Urothelium cell line (cell line): Measurements from ENCODE around the gene IFIT3.
"Not testable (repeated sequence)": the region's sequence is repeated elsewhere in the genome, so short reads cannot be mapped to it uniquely, and the experiment has no call there.

Experiments used
- DNase-seq: peaks from one replicate; pipeline ENCODE4 v3.0.0; 2011; ENCODE audit warnings: low spot score, mixed read lengths
- FAIRE-seq: peaks from 2 replicates; lab custom pipeline; 2011; peaks lifted over from hg19 to GRCh38; lab: Jason Lieb, UNC

Gene IFIT3

DNA sequence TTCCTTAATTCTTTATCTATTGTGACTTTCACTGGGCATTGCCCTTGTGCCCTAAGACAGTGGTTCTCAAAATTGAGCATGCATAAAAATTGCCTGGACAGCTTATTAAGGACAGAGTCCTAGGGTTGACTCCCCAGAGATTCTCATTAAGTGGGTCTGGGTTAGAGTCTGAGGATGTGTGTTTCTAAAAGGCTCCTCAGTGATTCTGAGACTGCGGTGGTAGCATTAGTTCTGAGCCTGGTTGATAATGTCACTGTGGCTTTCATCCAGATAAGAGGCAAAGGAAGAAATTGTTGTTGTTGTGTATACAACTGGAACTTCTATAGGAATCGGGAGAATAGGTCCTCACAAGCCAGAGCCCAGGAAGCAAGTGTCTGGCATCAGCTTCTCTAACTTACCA, 24.6 kb upstream of the IFIT3 start:
- FAIRE-seq (no peak), DNase-seq (no peak)

DNA sequence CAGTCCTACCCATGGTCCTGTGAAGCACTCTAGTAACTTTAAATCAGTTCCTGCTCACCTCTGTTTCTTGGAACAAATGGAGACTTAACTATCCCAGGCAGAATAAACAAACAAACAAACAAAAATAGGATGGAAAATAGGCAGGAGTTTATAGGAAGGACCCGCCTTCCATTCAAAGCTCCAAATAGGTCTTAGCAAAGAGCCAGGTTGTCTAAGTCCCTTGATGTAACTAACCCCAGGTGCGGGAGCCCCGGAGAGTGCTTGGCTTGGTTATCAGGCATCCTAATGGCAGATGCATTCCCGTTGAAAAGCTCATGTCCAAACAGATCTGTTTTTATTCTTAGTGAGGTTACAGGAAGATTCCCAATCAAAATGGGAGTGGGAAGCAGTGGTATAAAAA, 23.8 kb upstream of the IFIT3 start:
- no peak for DNase-seq
- no peak for FAIRE-seq

DNA sequence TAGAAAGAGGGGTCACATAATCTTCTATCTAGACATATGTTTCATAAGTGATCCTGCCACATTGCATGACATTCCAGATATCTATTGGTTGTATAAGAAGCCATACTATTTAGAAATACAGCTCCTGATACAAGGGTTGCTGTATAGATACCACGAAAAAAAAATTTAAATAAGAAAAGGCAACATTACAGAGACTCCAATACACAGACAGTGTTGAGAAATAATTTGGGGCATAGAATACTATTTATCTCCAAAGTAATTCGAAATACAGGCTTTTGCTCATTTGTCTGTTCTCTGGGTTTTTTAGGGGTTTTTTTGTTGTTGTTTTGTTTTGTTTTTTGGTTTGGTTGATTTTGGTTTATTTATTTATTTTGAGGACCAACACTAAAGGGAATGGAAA, 23.4 kb upstream of the IFIT3 start:
- DNase-seq: no peak
- FAIRE-seq: no peak

DNA sequence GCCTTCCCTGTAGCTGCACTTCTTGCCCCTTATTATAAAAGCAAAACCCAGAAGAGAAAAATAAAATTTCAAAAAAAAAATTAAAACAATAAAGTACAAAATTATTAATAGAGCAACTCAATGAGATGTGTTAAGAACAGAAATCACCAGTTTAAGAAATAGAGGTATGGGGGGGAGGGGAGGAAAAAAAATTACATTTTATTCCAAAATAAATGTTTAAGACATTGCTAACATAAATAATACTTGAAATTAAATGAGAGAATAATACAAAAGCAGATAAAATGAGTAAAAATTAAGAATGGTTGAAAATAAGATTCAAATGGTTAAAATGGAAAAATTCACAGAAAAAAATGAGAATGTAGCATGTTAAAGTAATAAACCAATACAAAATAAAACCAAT, 22.9 kb upstream of the IFIT3 start:
- FAIRE-seq (no peak), DNase-seq (no peak)

DNA sequence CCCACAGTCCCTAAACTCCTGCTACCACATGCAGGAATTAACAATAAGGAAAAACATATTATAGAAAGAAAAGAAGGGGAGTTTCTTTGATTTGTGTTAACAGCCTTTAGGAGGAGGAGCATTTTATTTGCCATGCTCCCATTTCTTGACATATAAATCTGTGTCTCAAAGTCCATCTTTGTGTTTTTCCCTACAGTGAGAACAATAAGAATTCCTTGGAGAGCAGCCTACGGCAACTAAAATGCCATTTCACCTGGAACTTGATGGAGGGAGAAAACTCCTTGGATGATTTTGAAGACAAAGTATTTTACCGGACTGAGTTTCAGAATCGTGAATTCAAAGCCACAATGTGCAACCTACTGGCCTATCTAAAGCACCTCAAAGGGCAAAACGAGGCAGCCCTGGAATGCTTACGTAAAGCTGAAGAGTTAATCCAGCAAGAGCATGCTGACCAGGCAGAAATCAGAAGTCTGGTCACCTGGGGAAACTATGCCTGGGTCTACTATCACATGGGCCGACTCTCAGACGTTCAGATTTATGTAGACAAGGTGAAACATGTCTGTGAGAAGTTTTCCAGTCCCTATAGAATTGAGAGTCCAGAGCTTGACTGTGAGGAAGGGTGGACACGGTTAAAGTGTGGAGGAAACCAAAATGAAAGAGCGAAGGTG, 21.9 kb upstream of the IFIT3 start:
- FAIRE-seq (no peak), DNase-seq (no peak)

DNA sequence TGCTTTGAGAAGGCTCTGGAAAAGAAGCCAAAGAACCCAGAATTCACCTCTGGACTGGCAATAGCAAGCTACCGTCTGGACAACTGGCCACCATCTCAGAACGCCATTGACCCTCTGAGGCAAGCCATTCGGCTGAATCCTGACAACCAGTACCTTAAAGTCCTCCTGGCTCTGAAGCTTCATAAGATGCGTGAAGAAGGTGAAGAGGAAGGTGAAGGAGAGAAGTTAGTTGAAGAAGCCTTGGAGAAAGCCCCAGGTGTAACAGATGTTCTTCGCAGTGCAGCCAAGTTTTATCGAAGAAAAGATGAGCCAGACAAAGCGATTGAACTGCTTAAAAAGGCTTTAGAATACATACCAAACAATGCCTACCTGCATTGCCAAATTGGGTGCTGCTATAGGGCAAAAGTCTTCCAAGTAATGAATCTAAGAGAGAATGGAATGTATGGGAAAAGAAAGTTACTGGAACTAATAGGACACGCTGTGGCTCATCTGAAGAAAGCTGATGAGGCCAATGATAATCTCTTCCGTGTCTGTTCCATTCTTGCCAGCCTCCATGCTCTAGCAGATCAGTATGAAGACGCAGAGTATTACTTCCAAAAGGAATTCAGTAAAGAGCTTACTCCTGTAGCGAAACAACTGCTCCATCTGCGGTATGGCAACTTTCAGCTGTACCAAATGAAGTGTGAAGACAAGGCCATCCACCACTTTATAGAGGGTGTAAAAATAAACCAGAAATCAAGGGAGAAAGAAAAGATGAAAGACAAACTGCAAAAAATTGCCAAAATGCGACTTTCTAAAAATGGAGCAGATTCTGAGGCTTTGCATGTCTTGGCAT, 21.1 kb upstream of the IFIT3 start:
- DNase-seq (no peak), FAIRE-seq (no peak)

DNA sequence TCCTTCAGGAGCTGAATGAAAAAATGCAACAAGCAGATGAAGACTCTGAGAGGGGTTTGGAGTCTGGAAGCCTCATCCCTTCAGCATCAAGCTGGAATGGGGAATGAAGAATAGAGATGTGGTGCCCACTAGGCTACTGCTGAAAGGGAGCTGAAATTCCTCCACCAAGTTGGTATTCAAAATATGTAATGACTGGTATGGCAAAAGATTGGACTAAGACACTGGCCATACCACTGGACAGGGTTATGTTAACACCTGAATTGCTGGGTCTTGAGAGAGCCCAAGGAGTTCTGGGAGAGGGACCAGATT, 20.6 kb upstream of the IFIT3 start:
- no peak for DNase-seq
- FAIRE-seq: no peak

DNA sequence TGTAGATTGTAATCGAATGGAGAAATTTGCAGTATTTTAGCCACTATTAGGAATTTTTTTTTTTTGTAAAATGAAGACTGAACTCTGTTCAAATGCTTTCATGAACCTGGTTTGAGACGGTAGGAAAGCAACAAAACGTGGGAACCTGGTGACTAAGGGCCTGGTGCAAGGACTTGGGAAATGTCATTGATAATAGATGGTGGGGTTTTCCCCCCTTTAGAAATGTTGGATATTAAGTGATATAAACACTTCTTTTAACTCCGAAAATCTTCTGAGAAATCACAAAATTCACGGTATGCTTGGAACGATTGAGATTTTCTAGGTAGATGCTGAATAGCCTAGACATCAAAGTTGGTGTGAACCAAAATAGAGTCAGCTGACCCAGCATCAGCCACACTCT, 19.5 kb upstream of the IFIT3 start:
- no peak for FAIRE-seq
- DNase-seq: no peak

DNA sequence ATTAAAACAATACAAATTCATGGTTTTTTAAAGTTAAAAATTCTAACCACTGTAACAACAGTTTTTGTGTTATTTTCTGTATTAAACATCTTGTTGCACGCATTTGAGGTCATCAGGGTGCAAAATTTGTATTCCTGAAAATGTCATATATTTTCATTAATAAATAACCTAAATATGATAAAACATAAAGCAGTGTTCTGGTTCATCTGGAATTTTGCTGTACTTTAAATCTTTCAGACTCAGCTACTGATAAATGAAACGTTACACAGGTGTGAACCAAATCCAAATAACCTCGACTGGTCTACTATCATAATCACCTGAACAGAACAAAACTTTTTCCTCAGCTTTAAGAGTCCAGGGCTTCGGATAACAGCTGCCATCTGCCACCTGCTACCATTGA, 19.1 kb upstream of the IFIT3 start:
- no peak for DNase-seq
- no peak for FAIRE-seq

DNA sequence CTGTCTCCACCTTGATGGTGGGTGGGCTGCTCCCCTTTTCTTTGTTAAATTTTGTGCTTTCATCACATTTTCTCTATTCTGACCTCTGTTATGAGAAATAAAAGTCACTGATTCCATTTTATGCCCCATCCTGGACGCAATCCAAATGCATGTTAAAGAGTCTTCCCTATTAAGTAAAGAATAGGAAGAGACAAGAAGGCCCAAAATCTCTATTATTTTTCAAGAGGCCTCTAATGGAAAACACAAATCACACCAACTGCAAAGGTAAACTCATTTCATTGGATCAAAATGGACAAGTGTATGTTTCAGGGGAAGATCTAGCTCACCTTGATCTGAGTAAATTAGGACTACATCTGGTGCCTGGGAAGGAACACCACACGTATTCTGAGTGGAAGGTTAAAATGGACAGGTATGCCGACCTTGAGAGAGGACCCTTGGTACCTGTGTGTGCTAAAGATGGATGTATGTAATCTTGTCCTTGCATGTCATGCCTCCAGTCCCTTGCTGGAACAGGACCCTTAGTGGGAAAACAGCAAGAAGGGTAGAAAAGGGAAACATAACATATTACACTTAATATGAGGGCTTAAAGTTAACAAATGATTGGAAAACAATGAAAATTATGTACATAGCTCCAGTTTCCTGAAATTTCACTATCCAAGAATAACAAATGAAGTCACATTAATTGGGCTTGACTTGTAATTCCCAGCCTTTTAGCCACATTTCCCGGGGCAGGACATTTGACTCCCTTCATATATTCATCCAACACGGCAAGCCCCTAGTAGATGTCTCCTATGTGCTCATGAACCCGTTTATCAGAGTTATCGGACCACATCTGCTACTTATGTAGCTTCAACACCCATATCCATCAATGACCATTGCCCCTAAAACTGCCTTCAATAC, 18.4 kb upstream of the IFIT3 start:
- DNase-seq: no peak
- no peak for FAIRE-seq

DNA sequence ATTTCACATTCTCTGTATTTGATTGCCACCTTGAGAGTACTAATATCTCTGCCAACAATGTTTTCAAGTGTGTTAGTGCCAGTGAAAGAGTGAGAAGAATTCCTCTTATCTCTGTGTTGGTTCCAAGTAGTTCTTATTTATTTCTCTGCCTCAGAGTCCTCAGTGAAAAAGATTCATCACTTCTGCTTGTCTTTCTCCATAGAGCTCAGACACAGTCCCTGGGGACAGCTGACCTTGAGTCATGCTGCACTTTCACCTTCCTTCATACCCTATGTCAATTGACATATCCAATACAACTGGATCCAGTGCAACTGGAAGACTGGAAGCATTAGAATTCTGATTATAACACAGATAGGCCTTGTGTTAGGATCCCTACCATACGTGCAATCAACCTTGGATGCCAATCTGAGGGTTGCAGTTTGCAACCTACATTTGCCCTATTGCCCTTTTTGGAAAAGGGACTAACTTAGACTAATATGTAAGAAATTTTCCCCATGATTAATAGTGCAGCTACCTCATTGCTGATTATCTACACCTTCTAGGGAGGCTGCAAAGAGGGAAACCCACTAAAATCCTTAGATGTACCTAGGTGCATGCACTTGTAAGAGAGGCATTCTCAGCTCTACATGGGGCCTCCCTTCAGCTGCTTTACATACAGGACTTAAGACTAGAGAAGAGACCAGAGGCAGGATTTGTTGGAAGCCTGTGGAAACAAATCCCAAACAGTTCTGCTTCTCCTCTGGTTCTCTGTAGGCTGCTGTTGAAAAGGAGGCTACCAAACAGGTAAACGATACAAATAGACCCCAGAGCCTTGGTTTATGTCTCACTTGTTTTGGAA, 17.5 kb upstream of the IFIT3 start:
- FAIRE-seq: peak; percentile 5

DNA sequence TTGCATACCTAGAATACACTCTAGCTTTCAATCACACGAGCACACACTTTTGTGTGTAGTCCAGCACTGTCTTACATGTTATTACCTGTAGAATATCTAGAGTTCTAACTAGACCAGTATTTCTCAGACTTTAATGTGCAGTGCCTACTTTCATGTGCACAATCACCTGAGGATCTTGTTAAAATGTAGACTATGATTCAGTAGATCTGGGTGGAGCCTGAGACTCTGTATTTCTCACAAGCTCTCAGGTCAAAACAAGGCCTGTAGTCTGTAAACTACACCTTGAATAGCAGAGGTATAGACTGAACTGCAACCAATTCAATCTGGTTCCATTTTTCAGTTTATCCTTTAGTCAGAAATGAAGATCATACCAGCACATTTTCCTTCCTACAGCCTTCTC, 14.8 kb upstream of the IFIT3 start:
- FAIRE-seq (no peak), DNase-seq (no peak)

More for the DNA sequence above, 17.5 kb upstream of the IFIT3 start:
- DNase-seq: no peak

DNA sequence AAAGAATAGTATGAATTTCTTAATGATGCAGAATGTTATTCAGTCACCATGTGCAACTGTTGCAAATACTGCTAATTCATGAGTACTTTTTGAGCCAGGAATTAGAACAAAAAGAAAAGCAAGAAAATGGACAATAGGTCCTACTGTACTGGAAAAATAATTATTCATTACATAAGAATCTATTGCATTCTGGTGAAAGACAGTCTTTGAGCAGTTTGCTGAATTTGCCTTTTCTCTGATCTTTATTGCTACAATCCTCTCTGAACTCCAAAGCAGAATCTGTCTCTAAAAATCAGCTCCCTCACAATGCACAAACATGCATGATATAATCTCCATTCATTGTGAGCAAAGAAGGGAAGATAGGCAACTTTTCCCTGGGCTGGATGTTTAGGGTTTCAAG, 13.1 kb upstream of the IFIT3 start:
- no peak for FAIRE-seq

DNA sequence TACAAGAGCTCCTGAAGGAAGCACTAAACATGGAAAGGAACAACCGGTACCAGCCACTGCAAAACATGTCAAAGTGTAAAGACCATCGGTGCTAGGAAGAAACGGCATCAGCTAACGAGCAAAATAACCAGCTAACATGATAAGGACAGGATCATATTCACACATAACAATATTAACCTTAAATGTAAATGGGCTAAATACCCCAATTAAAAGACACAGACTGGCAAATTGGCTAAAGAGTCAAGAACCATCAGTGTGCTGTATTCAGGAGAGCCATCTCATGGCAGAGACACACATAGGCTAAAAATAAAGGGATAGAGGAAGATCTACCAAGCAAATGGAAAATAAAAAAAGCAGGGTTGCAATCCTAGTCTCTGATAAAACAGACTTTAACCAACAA, 9.8 kb upstream of the IFIT3 start:
- not testable (repeated sequence) for FAIRE-seq, DNase-seq

More for the DNA sequence above, 13.1 kb upstream of the IFIT3 start:
- DNase-seq: no peak

DNA sequence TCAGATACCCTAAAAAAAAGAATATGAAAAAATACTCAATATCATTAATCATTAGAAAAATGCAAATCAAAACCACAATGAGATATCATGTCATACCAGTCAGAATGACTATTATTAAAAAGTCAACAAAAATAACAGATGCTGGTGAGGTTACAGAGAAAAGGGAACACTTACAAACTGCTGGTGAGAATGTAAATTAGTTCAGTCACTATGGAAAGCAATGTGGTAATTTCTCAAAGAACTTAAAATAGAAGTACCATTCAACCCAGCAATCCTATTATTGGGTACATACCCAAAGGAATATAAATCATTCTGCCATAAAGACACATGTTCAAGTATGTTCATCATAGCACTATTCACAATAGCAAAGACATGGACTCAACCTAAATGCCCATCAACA, 2.7 kb upstream of the IFIT3 start:
- DNase-seq, FAIRE-seq: not testable (repeated sequence)

DNA sequence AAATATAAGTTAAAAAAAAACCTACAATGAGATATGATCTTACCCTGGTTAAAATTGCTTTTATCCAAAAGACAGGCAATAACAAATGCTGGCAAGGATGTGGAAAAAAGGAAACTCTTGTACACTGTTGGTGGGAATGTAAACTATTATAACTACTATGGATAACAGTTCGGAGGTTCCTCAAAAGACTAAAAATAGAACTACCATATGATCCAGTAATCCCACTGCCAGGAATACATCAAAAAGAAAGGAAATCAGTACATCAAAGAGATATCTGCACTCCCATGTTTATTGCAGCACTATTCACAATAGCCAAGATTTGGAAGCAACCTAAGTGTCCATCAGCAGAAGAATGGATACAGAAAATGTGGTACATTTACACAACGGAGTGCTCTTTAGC, 1.9 kb upstream of the IFIT3 start:
- DNase-seq, FAIRE-seq: not testable (repeated sequence)

DNA sequence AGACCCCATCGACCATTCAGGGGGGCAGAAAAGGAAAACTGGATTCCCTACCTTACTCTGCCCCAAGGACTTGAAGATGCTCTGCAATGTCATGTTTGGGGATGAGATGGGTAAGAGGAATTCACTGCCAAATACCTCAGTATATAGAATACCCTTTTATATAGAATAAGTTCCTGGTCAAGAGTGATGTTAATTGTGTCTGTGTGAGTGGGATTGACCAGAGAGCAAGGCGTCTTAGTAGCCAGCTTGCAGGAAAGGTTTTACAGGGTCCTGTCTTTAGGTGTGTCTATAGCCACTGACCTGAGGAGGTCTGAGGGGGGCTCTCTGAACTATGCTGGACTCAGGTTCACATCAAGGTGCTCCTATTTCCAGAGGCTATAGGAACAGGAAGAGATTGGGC, 1.4 kb downstream of the IFIT3 start:
- FAIRE-seq (no peak), DNase-seq (no peak)

DNA sequence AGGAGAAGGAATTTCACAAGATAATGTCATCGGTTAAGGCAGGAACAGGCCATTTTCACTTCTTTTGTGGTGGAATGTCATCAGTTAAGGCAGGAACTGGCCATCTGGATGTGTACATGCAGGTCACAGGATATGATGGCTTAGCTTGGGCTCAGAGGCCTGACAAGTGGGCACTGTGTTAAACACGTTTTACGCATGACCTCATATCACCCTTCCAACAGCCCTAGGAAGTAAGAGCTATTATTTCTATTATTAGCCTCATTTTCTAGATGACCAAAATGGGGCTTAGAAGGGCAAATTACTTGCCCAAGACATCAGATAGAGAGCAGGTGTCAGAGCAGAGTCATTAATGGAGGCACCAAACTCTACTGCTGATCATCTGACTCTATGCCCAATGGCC, 2.2 kb downstream of the IFIT3 start:
- DNase-seq, FAIRE-seq: not testable (repeated sequence)

DNA sequence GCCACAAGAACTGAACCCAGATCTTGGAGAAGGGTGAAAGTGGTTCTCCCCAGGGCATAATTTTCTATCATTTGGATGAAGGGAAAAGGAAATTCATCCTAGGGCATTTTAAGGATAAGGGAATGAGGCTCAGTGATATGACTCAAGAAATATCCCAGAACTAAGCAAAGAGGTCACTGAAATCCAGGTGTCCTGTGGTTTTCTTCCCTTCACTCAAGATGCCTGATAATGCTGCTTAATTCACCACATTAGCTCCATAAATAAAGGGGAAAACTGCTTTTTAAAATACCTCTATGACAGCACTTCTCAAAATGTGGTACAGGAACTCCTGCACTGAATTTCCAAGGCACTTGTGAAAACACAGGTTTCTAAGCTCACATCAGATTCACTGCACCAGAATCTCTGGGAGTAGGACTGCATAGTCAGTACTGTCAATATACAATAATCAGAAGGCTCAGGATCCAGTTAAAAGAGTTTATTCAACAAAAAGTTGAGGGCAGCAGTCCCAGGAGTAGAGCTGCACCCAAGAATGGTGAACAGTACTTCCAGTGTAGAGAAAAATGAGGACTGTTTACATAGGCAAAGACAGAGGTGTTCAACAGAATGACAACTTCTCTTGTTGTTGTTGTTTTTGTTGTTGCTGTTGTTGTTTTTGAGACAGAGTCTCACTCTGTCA, 2.9 kb downstream of the IFIT3 start:
- FAIRE-seq (no peak), DNase-seq (no peak)

DNA sequence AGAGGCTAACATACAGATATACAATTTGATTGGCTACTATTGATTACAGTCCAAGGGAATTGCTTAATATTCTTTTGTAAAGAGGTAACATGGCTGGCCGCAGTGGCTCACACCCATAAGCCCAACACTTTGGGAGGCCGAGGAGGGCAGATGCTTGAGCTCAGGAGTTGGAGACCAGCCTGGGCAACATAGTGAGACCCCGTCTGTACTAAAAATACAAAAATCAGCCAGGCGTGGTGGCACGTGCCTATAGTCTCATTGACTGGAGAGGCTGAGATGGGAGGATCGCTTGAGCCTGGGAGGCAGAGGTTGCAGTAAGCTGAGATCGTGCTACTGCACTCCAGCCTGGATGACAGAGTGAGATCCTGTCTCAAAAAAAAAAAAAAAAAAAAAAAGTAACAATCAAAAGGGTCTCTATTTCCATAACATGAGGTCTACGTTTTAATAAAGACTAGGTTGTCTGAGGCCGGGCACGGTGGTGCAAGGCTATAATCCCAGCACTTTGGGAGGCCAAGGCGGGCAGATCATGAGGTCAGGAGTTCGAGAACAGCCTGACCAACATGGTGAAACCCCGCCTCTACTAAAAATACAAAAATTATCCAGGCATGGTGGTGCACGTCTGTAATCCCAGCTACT, 3.8 kb downstream of the IFIT3 start:
- FAIRE-seq: not testable (repeated sequence)

More for the DNA sequence above, 3.8 kb downstream of the IFIT3 start:
- not testable (repeated sequence) for DNase-seq
